ENCODE measurements around the gene PCDH20.
"Not testable (repeated sequence)": the region's sequence is repeated elsewhere in the genome, so short reads cannot be mapped to it uniquely, and the experiment has no call there.

PCDH20 gene

DNA sequence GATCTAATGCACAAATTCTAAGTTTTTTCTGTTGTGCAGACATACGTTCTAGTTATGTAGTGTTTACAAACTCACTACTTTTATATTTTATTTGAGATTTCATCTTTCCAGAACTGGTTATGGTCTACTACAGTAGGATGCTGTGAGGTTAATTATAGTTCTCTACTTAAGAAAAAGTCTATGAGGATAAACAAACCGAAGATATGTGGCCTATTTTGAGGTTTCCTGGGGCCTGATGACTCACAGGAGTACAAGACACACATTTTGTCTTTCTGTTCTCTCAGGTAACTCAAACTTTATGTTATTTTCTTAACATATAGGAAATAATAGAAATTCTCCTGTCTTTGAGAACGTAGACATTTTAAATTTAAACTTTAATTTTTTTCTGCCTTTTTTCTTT, 45.1 kb downstream of the PCDH20 start:
- TF ChIP-seq, protein P1, sequence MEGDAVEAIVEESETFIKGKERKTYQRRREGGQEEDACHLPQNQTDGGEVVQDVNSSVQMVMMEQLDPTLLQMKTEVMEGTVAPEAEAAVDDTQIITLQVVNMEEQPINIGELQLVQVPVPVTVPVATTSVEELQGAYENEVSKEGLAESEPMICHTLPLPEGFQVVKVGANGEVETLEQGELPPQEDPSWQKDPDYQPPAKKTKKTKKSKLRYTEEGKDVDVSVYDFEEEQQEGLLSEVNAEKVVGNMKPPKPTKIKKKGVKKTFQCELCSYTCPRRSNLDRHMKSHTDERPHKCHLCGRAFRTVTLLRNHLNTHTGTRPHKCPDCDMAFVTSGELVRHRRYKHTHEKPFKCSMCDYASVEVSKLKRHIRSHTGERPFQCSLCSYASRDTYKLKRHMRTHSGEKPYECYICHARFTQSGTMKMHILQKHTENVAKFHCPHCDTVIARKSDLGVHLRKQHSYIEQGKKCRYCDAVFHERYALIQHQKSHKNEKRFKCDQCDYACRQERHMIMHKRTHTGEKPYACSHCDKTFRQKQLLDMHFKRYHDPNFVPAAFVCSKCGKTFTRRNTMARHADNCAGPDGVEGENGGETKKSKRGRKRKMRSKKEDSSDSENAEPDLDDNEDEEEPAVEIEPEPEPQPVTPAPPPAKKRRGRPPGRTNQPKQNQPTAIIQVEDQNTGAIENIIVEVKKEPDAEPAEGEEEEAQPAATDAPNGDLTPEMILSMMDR (IDR thresholded peaks at IDR 0.05) = no peak
- H3K27ac Mint-ChIP-seq = no peak overlapping the region
- H3K4me1 Mint-ChIP-seq = no peaks in the 10 kb centered on the region
- H3K4me3 Mint-ChIP-seq = no peak overlapping the region
- DNase-seq = no peak
- no peaks in the 10 kb centered on the region for H3K27me3 Mint-ChIP-seq (ENCODE audit: low read depth, poor library complexity)
- peaks cover 5% of the 10 kb centered on the region for H3K9me3 Mint-ChIP-seq
- H3K36me3 Mint-ChIP-seq (ENCODE audit: low read depth) = no peaks in the 10 kb centered on the region

DNA sequence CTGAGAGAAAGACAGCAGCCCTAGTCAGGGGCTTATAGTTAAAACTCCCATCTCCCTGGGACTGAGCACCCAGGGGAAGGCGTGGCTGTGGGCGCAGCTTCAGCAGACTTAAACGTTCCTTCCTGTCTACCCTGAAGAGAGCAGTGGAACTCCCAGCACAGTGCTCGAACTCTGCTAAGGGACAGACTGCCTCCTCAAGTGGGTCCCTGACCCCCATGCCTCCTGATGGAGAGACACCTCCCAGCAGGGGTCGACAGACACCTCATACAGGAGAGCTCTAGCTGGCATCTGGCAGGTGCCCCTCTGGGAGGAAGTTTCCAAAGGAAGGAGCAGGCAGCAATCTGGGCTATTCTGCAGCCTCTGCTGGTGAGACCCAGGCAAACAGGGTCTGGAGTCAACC, 51.0 kb downstream of the PCDH20 start:
- H3K36me3 Mint-ChIP-seq (ENCODE audit: low read depth); H3K4me3 Mint-ChIP-seq; H3K9me3 Mint-ChIP-seq; H3K27me3 Mint-ChIP-seq (ENCODE audit: low read depth, poor library complexity); H3K27ac Mint-ChIP-seq; DNase-seq; H3K4me1 Mint-ChIP-seq: not testable (repeated sequence)

DNA sequence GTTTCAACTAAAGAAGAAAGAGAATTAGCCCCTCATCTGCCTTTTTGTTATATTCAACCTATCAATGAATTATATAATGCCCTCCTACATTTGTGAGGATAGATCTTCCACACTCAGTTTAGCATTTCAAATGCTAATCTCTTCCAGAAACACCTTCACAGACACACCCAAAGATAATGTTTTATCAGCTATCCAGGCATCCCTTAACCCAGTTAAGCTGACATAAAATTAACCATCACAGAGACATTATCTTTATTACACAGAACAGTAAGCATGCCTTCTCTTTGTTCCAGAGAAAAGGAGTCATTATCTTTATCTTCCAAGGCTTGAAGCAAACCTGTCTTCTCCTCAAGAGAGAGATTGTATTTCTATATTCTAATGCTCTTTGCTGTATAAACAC, 53.1 kb downstream of the PCDH20 start:
- no peak for DNase-seq

More for the DNA sequence above, 53.1 kb downstream of the PCDH20 start:
- H3K4me1 Mint-ChIP-seq = peaks cover 4% of the 10 kb centered on the region
- TF ChIP-seq, protein P1 (IDR thresholded peaks at IDR 0.05) = no peak
- H3K27me3 Mint-ChIP-seq (ENCODE audit: low read depth, poor library complexity) = no peaks in the 10 kb centered on the region
- no peak overlapping the region for H3K4me3 Mint-ChIP-seq
- no peaks in the 10 kb centered on the region for H3K36me3 Mint-ChIP-seq (ENCODE audit: low read depth)
- no peak overlapping the region for H3K27ac Mint-ChIP-seq
- peaks cover 4% of the 10 kb centered on the region for H3K9me3 Mint-ChIP-seq
